Right lobe of liver (tissue), 4 donors: ENCODE measurements around the gene PSMB11.

Experiments used
- POLR2A ChIP-seq: fragments of 450-650 bp; IDR thresholded peaks from one replicate; pipeline ENCODE4 v1.6.1; 2017; ENCODE audit warnings: antibody characterized with exemption, mild to moderate bottlenecking
- TF ChIP-seq, protein P1 (sequence below), 4 donors: fragments of 200-600 bp in 3 of 4; fragments of 450-650 bp in 1 of 4; IDR thresholded peaks; one replicate each; pipeline versions ENCODE4 v1.5.1 to v1.8.0; 2016 to 2022; ENCODE audit warnings: antibody characterized with exemption in 4 of 4, mild to moderate bottlenecking in 2 of 4
- donor health status: DM: no; HTN: no; CAD: no.
- donor health status: DM: no; HTN: no; CAD: no.
- donor health status: DM: no; HTN: yes; CAD: no.

DNA sequence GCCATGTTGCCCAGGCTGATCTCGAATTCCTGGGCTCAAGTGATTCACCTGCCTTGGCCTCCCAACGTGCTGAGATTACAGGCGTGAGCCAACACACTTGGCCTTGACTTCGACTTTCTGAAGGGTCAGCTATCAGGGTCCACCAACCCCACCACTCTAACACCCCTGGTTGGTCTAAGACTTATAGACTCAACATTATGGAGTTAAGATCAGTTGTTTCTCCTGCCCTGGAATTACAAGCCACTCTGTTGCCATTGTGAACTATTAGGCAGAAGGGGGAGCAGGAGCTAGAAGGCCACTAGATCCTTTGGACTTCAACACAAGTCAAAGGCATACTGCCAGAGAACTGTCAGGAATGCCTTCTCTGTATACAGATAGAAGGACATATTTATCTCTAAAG, 1.9 kb upstream of the PSMB11 start:
- TF ChIP-seq, protein P1, sequence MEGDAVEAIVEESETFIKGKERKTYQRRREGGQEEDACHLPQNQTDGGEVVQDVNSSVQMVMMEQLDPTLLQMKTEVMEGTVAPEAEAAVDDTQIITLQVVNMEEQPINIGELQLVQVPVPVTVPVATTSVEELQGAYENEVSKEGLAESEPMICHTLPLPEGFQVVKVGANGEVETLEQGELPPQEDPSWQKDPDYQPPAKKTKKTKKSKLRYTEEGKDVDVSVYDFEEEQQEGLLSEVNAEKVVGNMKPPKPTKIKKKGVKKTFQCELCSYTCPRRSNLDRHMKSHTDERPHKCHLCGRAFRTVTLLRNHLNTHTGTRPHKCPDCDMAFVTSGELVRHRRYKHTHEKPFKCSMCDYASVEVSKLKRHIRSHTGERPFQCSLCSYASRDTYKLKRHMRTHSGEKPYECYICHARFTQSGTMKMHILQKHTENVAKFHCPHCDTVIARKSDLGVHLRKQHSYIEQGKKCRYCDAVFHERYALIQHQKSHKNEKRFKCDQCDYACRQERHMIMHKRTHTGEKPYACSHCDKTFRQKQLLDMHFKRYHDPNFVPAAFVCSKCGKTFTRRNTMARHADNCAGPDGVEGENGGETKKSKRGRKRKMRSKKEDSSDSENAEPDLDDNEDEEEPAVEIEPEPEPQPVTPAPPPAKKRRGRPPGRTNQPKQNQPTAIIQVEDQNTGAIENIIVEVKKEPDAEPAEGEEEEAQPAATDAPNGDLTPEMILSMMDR (IDR thresholded peaks at IDR 0.05): no peak
- TF ChIP-seq POLR2A: no peak
